BJ (cell line): ENCODE results near the gene DMD. TPM values are rescaled to one million over a fixed set of nuclear protein-coding genes. Genes with fewer than 3 reads are reported as not detected.

Experiments used
- CTCF ChIA-PET: fragments of 350-600 bp; formaldehyde crosslinking; extraction: SDS; loops from one replicate; lab custom pipeline; 2021; ENCODE audit warnings: antibody characterized with exemption, inconsistent platforms; lab: Yijun Ruan, JAX
- POLR2A ChIA-PET: fragments of 300-600 bp; sonication (Branson Sonifier 250); formaldehyde crosslinking; extraction: SDS; loops from one replicate; lab custom pipeline; 2021; ENCODE audit warnings: antibody characterized with exemption; lab: Charles Lee
- DNase-seq: peaks from one replicate; pipeline ENCODE4 v3.0.0-alpha.2; 2011; ENCODE audit warnings: low read depth
- H3K27me3 ChIP-seq: 2 replicates; pipeline ENCODE4 v1.6.0; 2011; ENCODE audit warnings: low read length; ENCODE audit not compliant: control insufficient read depth, insufficient read depth
- H3K36me3 ChIP-seq: 2 replicates; pipeline ENCODE4 v1.5.1; 2011; ENCODE audit warnings: low read length; ENCODE audit not compliant: control insufficient read depth, insufficient read depth
- H3K4me3 ChIP-seq: 2 replicates; pipeline ENCODE4 v1.5.1; 2011; ENCODE audit warnings: low read depth, mild to moderate bottlenecking, control low read depth, low read length
- polyA plus RNA-seq: library from polyadenylated mRNA; depleted of rRNA; stranded (reverse); fragments of >200 nt; gene quantifications from 2 replicates; pipeline ENCODE4 v1.2.3, GENCODE V29; 2011
- TF ChIP-seq, protein P1 (sequence below): IDR thresholded peaks from 2 replicates; pipeline ENCODE4 v1.5.1; 2011; ENCODE audit warnings: low read depth, mild to moderate bottlenecking, control low read depth, inconsistent platforms, low read length, moderate library complexity; ENCODE audit not compliant: insufficient read depth

DMD gene
- polyA plus RNA-seq, 1 experiment: 12.5 TPM

DNA sequence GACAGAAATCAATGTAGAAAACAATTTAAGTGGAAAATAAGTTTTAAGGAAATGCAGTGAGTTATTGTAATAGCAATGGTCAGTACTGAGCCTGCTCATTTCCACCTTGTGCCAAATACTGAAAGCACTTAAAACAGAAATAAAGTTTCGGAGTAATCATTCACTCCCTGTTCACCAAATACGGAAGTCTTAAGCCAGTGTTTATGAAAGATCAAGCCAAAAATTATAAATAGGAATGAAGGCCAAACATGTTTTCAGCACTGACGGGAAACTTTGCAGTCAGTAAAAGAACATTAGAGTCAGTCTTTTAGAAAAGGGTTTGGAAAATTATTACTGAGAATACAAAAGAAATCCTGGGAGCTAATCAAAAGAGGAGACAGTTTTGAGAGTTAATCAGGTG, 178.6 kb downstream of the DMD start:
- no peaks in the 10 kb centered on the region for H3K36me3 ChIP-seq
- TF ChIP-seq, protein P1, sequence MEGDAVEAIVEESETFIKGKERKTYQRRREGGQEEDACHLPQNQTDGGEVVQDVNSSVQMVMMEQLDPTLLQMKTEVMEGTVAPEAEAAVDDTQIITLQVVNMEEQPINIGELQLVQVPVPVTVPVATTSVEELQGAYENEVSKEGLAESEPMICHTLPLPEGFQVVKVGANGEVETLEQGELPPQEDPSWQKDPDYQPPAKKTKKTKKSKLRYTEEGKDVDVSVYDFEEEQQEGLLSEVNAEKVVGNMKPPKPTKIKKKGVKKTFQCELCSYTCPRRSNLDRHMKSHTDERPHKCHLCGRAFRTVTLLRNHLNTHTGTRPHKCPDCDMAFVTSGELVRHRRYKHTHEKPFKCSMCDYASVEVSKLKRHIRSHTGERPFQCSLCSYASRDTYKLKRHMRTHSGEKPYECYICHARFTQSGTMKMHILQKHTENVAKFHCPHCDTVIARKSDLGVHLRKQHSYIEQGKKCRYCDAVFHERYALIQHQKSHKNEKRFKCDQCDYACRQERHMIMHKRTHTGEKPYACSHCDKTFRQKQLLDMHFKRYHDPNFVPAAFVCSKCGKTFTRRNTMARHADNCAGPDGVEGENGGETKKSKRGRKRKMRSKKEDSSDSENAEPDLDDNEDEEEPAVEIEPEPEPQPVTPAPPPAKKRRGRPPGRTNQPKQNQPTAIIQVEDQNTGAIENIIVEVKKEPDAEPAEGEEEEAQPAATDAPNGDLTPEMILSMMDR: no peak
- no peak for DNase-seq
- ChIA-PET CTCF (no interaction called here), POLR2A (no interaction called here)
- H3K27me3 ChIP-seq: no peaks in the 10 kb centered on the region
- no peak overlapping the region for H3K4me3 ChIP-seq

DNA sequence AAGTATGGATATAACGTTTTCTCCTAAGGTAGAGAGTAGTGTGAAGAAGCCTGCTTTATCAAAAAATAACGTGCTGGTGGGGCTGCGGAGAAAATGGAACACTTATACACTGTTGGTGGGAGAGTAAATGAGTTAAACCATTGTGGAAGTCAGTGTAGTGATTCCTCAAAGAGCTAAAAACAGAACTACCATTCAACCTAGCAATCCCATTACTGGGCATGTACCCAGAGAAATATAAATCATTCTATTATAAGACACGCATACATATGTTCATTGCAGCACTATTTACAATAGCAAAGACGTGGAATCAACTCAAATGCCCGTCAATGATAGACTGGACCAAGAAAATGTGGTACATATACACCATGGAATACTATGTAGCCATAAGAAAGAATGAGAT, 196.4 kb downstream of the DMD start:
- no peak for DNase-seq
- POLR2A ChIA-PET: no interaction called here
- Histone ChIP-seq H3K36me3 (no peaks in the 10 kb centered on the region), H3K27me3 (no peaks in the 10 kb centered on the region), H3K4me3 (no peak overlapping the region)
- TF ChIP-seq, protein P1: no peak
- CTCF ChIA-PET: no interaction called here

DNA sequence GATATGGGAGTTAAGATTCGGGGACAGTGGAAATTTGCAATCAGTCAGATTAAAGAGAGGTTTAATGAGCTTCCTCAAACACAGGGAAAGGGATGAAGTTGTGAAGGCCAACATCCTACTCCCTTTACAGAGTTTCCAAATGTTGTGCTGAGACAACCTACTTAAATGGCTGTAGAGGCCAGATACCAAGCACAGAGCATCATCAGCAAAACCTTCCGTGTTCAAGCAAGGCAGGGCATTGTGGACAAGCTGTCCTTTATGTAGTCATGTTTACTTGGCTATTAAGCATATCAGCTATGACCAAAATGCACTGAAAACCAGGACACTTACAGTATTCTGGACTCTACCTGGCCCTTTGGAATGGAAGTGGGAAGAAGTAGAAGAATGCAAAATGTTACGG, 197.3 kb downstream of the DMD start:
- POLR2A ChIA-PET: no interaction called here

GRCh38 chrX:33001107-33001506, 210.2 kb downstream of the DMD start:
- Histone ChIP-seq H3K4me3 (no peak overlapping the region), H3K36me3 (no peaks in the 10 kb centered on the region), H3K27me3 (no peaks in the 10 kb centered on the region)
- ChIA-PET CTCF (no interaction called here), POLR2A (no interaction called here)
- TF ChIP-seq, protein P1: no peak
- DNase-seq: no peak

More for the DNA sequence above, 197.3 kb downstream of the DMD start:
- H3K36me3 ChIP-seq: no peaks in the 10 kb centered on the region
- H3K27me3 ChIP-seq: no peaks in the 10 kb centered on the region
- H3K4me3 ChIP-seq: no peak overlapping the region
- CTCF ChIA-PET: no interaction called here
- TF ChIP-seq, protein P1: no peak
- no peak for DNase-seq

- no peaks in the 10 kb centered on the region for H3K27me3 ChIP-seq
- no peaks in the 10 kb centered on the region for H3K36me3 ChIP-seq
- ChIA-PET POLR2A (no interaction called here), CTCF (no interaction called here)
- no peak overlapping the region for H3K4me3 ChIP-seq
- TF ChIP-seq, protein P1: no peak
- DNase-seq: no peak
Observed at GRCh38 chrX:32998776-32999175, 212.6 kb downstream of the DMD start.
